Measurements from ENCODE around the gene C20orf204. TPM values are rescaled to one million over a fixed set of nuclear protein-coding genes. Genes with fewer than 3 reads are reported as not detected.
"Not testable (repeated sequence)": the region's sequence is repeated elsewhere in the genome, so short reads cannot be mapped to it uniquely, and the experiment has no call there.

Gene C20orf204
- total RNA-seq, 4 donors from 2014 or later, result 0.37 to 6.5 (median 0.68) TPM

GRCh38 chr20:64009811-64010387, 26.1 kb upstream of the C20orf204 start:
- no peak for TF ChIP-seq CTCF (IDR thresholded peaks at IDR 0.05)
- ATAC-seq (ENCODE audit: low FRiP score) (no peak), DNase-seq (ENCODE audit: low spot score) (no peak)

- DNase-seq (ENCODE audit: low spot score) (no peak), ATAC-seq (ENCODE audit: low FRiP score) (no peak)
- TF ChIP-seq CTCF (IDR thresholded peaks at IDR 0.05), result no peak
Observed at GRCh38 chr20:64010711-64011237, 25.2 kb upstream of the C20orf204 start.

- TF ChIP-seq CTCF (IDR thresholded peaks at IDR 0.05), result no peak
- ATAC-seq (ENCODE audit: low FRiP score) (no peak), DNase-seq (ENCODE audit: low spot score) (no peak)
Observed at GRCh38 chr20:64011366-64011779, 24.6 kb upstream of the C20orf204 start.

GRCh38 chr20:64012385-64013154, 23.4 kb upstream of the C20orf204 start:
- ATAC-seq (ENCODE audit: low FRiP score); DNase-seq (ENCODE audit: low spot score): not testable (repeated sequence)

GRCh38 chr20:64015635-64016034, 20.3 kb upstream of the C20orf204 start:
- DNase-seq (ENCODE audit: low spot score) (no peak), ATAC-seq (ENCODE audit: low FRiP score) (no peak)
- TF ChIP-seq CTCF (IDR thresholded peaks at IDR 0.05), result no peak

GRCh38 chr20:64021124-64021975, 14.6 kb upstream of the C20orf204 start:
- DNase-seq (ENCODE audit: low spot score) (no peak), ATAC-seq (ENCODE audit: low FRiP score) (no peak)
- no peak for TF ChIP-seq CTCF (IDR thresholded peaks at IDR 0.05)
